OCI-LY3 (cell line): ENCODE results near the gene DTNBP1.

Experiments
- CTCF ChIP-seq: fragments of 200-600, 300-600 bp; sonication (generic); IDR thresholded peaks from 2 replicates; pipeline ENCODE4 v1.5.1; 2014; ENCODE audit warnings: antibody characterized with exemption, low read length, low read depth
- EZH2phosphoT487 ChIP-seq: fragments of 200-600 bp; shearing (Covaris generic); IDR thresholded peaks from 2 replicates; pipeline ENCODE4 v1.6.1; 2018; ENCODE audit warnings: antibody characterized with exemption, mixed run types, low read depth

- no peak for TF ChIP-seq EZH2phosphoT487
- TF ChIP-seq CTCF: no peak
Observed at GRCh38 chr6:15622045-15622740, 40.6 kb downstream of the DTNBP1 start.
